Globus pallidus (tissue), 1 donor: ENCODE data around the gene PTPRJ.
"Not testable (repeated sequence)": the region's sequence is repeated elsewhere in the genome, so short reads cannot be mapped to it uniquely, and the experiment has no call there.

Experiments
- DNase-seq: peaks from one replicate; pipeline ENCODE4 v3.0.0-alpha.2; 2015; ENCODE audit warnings: low spot score

The PTPRJ gene

GRCh38 chr11:48165426-48165825 lies 185.1 kb downstream of the PTPRJ start:
- no peak for DNase-seq

- no peak for DNase-seq
Observed at GRCh38 chr11:48167380-48167779, 187.0 kb downstream of the PTPRJ start.

- no peak for DNase-seq
Observed at GRCh38 chr11:48168815-48169214, 188.5 kb downstream of the PTPRJ start.

GRCh38 chr11:48169259-48169658 lies 188.9 kb downstream of the PTPRJ start:
- DNase-seq = no peak

GRCh38 chr11:48169717-48170116 lies 189.4 kb downstream of the PTPRJ start:
- DNase-seq = no peak

GRCh38 chr11:48170241-48171233 lies 190.2 kb downstream of the PTPRJ start:
- DNase-seq = no peak

GRCh38 chr11:48172818-48173609 lies 192.7 kb downstream of the PTPRJ start:
- DNase-seq = peak; percentile 65

- no peak for DNase-seq
Observed at GRCh38 chr11:48177661-48178060, 197.3 kb downstream of the PTPRJ start.

- DNase-seq = no peak
Observed at GRCh38 chr11:48180627-48181026, 200.3 kb downstream of the PTPRJ start.

GRCh38 chr11:48182860-48183526 lies 202.6 kb downstream of the PTPRJ start:
- DNase-seq = no peak

GRCh38 chr11:48184452-48184851 lies 204.1 kb downstream of the PTPRJ start:
- DNase-seq = no peak

GRCh38 chr11:48190906-48191654 lies 210.7 kb downstream of the PTPRJ start:
- DNase-seq = not testable (repeated sequence)

GRCh38 chr11:48193876-48194275 lies 213.5 kb downstream of the PTPRJ start:
- DNase-seq = no peak

- no peak for DNase-seq
Observed at GRCh38 chr11:48207881-48208280, 227.5 kb downstream of the PTPRJ start.

- DNase-seq = no peak
Observed at GRCh38 chr11:48210052-48210451, 229.7 kb downstream of the PTPRJ start.

GRCh38 chr11:48216510-48216909 lies 236.2 kb downstream of the PTPRJ start, which contains the start of gene OR4B1:
Gene OR4B1 (plus strand): TSS chr11:48216810. CDS start chr11:48216810, 0 bp downstream.
- DNase-seq = no peak
